ENCODE results near the gene SLC12A1. TPM values are rescaled to one million over a fixed set of nuclear protein-coding genes. Genes with fewer than 3 reads are reported as not detected.

Gene SLC12A1
- total and polyA plus RNA-seq, 3 experiments from 2014 or later, result not detected

DNA sequence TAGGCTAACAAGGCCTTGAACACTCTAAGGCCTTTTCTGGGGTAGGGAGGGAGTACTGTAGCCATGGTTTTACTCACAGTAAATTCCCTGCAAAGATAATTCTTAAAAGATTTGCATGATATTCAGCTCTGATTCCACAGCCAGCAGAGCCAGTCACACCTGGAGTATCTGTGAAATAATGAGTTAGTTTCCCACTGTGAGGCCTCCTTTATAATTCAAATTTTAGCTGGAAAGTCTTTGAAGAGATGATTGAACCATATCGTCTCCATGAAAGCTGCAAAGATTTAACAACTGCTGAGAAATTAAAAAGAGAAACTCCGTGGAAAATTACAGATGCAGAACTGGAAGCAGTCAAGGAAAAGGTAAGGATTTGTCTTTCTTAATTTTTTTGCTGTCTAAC, 92.8 kb downstream of the SLC12A1 start:
- Mint-ChIP-seq H3K27me3 (peaks cover 3 to 8% of the 10 kb centered on the region in 2 donors), H3K27ac (no peak overlapping the region), H3K4me1 (no peaks in the 10 kb centered on the region), H3K36me3 (no peaks in the 10 kb centered on the region), H3K4me3 (no peak overlapping the region), H3K9me3 (no peaks in the 10 kb centered on the region)
- ChIA-PET POLR2A (no interaction called here), CTCF (interaction anchor here (1.2 kb wide), 1 partner anchor 8 kb away, joined by 3 read pairs; no protein-coding TSS in a partner anchor)
- H3K4me3 ChIP-seq (ENCODE audit: low read length), result no peak overlapping the region
- no peak overlapping the region for H3K27ac ChIP-seq (ENCODE audit: low read depth, low read length)
- H3K27me3 ChIP-seq (ENCODE audit: insufficient read depth, low read length, poor library complexity, severe bottlenecking), result no peaks in the 10 kb centered on the region
- H3K9me3 ChIP-seq (ENCODE audit: low read length), result no peaks in the 10 kb centered on the region
- H3K4me1 ChIP-seq (ENCODE audit: insufficient read depth, low read length), result no peaks in the 10 kb centered on the region
- DNase-seq, result no peak
- no peaks in the 10 kb centered on the region for H3K36me3 ChIP-seq (ENCODE audit: insufficient read depth, low read length)

DNA sequence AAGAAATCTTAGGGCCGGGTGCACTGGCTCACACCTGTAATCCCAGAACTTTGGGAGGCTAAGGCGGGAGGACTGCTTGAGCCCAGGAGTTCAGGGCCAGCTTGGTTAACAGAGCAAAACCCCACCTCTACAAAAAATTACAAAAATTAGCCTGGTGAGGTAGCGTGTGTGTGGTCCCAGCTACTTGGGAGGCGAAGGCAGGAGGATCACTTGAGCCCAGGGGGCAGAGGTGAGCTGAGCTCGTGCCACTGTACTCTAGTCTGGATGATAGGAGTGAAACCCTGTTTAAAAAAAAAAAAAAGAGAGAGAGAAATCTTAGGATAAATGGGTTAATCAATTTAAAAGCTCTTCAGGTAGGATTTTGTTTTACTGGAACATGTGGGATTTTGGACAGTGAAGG, 93.9 kb downstream of the SLC12A1 start:
- H3K4me1 Mint-ChIP-seq, result no peaks in the 10 kb centered on the region
- H3K4me3 Mint-ChIP-seq, result no peak overlapping the region
- H3K27me3 ChIP-seq (ENCODE audit: insufficient read depth, low read length, poor library complexity, severe bottlenecking), result no peaks in the 10 kb centered on the region
- no peak overlapping the region for H3K27ac ChIP-seq (ENCODE audit: low read depth, low read length)
- no peaks in the 10 kb centered on the region for H3K9me3 ChIP-seq (ENCODE audit: low read length)
- ChIA-PET CTCF (interaction anchor here (1.2 kb wide), 1 partner anchor 9 kb away, joined by 3 read pairs; no protein-coding TSS in a partner anchor), POLR2A (interaction anchor here (0.7 kb wide), 1 partner anchor 1829 kb away, joined by 3 read pairs; no protein-coding TSS in a partner anchor)
- H3K36me3 ChIP-seq (ENCODE audit: insufficient read depth, low read length), result no peaks in the 10 kb centered on the region
- no peaks in the 10 kb centered on the region for H3K4me1 ChIP-seq (ENCODE audit: insufficient read depth, low read length)
- H3K4me3 ChIP-seq (ENCODE audit: low read length), result no peak overlapping the region
- peaks cover 2 to 7% of the 10 kb centered on the region in 2 donors for H3K27me3 Mint-ChIP-seq
- H3K9me3 Mint-ChIP-seq, result no peaks in the 10 kb centered on the region
- no peak for DNase-seq
- H3K36me3 Mint-ChIP-seq, result no peaks in the 10 kb centered on the region
- H3K27ac Mint-ChIP-seq, result no peak overlapping the region

DNA sequence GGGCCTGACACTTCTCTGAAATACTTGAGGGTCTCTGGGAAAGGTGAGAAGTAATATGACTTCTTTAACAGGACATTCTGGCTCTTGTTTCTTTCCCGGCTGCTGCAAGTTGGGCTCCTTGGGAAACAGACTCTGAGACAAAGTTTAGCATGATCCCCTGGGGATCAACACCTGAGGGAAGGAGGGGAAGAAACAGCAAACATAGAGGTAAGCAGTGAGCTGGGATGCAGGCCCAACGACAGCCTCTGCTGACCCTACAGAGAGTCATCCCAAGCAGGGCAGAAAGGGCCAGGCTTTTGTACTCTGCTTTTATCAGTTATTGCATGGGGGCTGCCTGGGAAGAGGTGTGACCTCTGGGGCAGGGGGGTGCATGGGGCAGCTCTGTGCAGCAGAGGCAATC, 98.3 kb downstream of the SLC12A1 start:
- Mint-ChIP-seq H3K36me3 (no peaks in the 10 kb centered on the region), H3K4me3 (no peak overlapping the region), H3K9me3 (no peaks in the 10 kb centered on the region), H3K27ac (no peak overlapping the region), H3K4me1 (no peaks in the 10 kb centered on the region), H3K27me3 (peaks cover 3 to 14% of the 10 kb centered on the region in 2 donors)
- Histone ChIP-seq H3K36me3 (ENCODE audit: insufficient read depth, low read length) (no peaks in the 10 kb centered on the region), H3K4me1 (ENCODE audit: insufficient read depth, low read length) (no peaks in the 10 kb centered on the region), H3K4me3 (ENCODE audit: low read length) (no peak overlapping the region), H3K27ac (ENCODE audit: low read depth, low read length) (no peak overlapping the region), H3K9me3 (ENCODE audit: low read length) (no peaks in the 10 kb centered on the region), H3K27me3 (ENCODE audit: insufficient read depth, low read length, poor library complexity, severe bottlenecking) (no peaks in the 10 kb centered on the region)
- ChIA-PET CTCF (no interaction called here), POLR2A (no interaction called here)
- DNase-seq, result no peak

DNA sequence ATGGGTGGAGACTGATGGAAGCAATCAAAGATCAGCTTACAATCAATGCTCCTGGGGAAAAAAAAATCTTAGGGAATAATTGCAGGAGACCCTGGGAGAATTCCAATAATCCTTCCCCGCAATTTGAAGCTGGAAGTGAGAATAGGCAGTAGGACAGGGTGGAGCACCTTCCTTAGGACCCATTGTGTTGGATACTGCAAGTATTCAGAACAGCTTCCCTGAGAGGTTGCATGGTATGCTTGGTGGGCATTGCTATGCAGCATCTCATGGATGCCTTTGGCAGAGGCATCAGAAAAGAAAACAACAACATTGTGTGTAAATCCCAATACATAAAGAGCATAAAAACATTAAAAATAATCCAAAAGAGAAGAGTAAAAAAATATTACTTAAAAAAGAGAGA, 100.5 kb downstream of the SLC12A1 start:
- Mint-ChIP-seq H3K9me3 (no peaks in the 10 kb centered on the region), H3K36me3 (no peaks in the 10 kb centered on the region), H3K4me1 (no peaks in the 10 kb centered on the region), H3K27ac (no peak overlapping the region), H3K27me3 (peaks cover 2 to 14% of the 10 kb centered on the region in 2 donors), H3K4me3 (no peak overlapping the region)
- Histone ChIP-seq H3K36me3 (ENCODE audit: insufficient read depth, low read length) (no peaks in the 10 kb centered on the region), H3K27ac (ENCODE audit: low read depth, low read length) (no peak overlapping the region), H3K27me3 (ENCODE audit: insufficient read depth, low read length, poor library complexity, severe bottlenecking) (no peaks in the 10 kb centered on the region), H3K4me3 (ENCODE audit: low read length) (no peak overlapping the region), H3K9me3 (ENCODE audit: low read length) (no peaks in the 10 kb centered on the region), H3K4me1 (ENCODE audit: insufficient read depth, low read length) (no peaks in the 10 kb centered on the region)
- no peak for DNase-seq
- CTCF ChIA-PET, result interaction anchor here (1.4 kb wide), 1 partner anchor 22 kb away, joined by 4 read pairs; no protein-coding TSS in a partner anchor
- POLR2A ChIA-PET, result no interaction called here

DNA sequence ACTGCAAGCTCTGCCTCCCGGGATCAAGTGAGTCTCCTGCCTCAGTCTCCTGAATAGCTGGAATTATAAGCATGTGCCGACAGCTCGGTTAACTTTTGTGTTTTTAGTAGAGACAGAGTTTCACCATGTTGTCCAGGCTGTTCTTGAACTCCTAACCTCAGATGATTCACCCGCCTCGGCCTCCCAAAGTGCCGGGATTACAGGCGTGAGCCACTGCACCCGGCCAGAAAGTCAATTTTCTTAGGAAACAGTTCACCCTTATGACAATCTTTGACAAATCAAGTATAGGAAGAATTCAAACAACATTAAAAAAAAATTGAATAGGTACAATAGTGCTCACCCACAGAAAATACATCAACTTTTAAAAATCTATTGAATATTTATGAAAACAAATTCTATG, 101.5 kb downstream of the SLC12A1 start:
- no peak overlapping the region for H3K4me3 Mint-ChIP-seq
- no peak overlapping the region for H3K27ac Mint-ChIP-seq
- Histone ChIP-seq H3K36me3 (ENCODE audit: insufficient read depth, low read length) (no peaks in the 10 kb centered on the region), H3K4me1 (ENCODE audit: insufficient read depth, low read length) (no peaks in the 10 kb centered on the region), H3K27ac (ENCODE audit: low read depth, low read length) (no peak overlapping the region), H3K4me3 (ENCODE audit: low read length) (no peak overlapping the region), H3K9me3 (ENCODE audit: low read length) (no peaks in the 10 kb centered on the region), H3K27me3 (ENCODE audit: insufficient read depth, low read length, poor library complexity, severe bottlenecking) (no peaks in the 10 kb centered on the region)
- ChIA-PET POLR2A (no interaction called here), CTCF (interaction anchor here (1.4 kb wide), 1 partner anchor 23 kb away, joined by 4 read pairs; no protein-coding TSS in a partner anchor)
- no peak for DNase-seq
- H3K9me3 Mint-ChIP-seq, result no peaks in the 10 kb centered on the region
- no peaks in the 10 kb centered on the region for H3K36me3 Mint-ChIP-seq
- no peaks in the 10 kb centered on the region for H3K4me1 Mint-ChIP-seq
- H3K27me3 Mint-ChIP-seq, result peaks cover 2 to 14% of the 10 kb centered on the region in 2 donors

DNA sequence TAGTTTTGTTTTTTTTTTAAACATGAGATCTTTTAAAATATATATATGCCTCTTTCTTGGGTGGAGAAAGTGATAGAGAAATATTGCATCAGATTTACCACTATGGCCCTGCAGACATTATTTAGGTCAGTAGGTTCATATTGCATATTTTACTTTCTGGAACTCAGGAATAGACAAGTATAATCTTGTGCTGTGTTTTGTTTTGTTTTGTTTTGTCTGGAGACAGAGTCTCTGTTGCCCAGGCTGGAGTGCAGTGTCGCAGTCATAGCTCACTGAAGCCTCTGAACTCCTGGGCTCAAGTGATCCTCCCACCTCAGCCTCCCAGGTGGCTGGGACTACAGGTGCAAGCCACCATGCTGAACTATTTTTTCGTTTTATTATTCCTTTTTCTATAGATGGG, 103.6 kb downstream of the SLC12A1 start:
- Histone ChIP-seq H3K36me3 (ENCODE audit: insufficient read depth, low read length) (no peaks in the 10 kb centered on the region), H3K4me3 (ENCODE audit: low read length) (no peak overlapping the region), H3K4me1 (ENCODE audit: insufficient read depth, low read length) (no peaks in the 10 kb centered on the region), H3K27ac (ENCODE audit: low read depth, low read length) (no peak overlapping the region), H3K9me3 (ENCODE audit: low read length) (no peaks in the 10 kb centered on the region), H3K27me3 (ENCODE audit: insufficient read depth, low read length, poor library complexity, severe bottlenecking) (no peaks in the 10 kb centered on the region)
- Mint-ChIP-seq H3K9me3 (no peaks in the 10 kb centered on the region), H3K36me3 (no peaks in the 10 kb centered on the region), H3K27me3 (peaks cover 2 to 15% of the 10 kb centered on the region in 2 donors), H3K4me1 (no peaks in the 10 kb centered on the region), H3K27ac (no peak overlapping the region), H3K4me3 (no peak overlapping the region)
- no peak for DNase-seq
- ChIA-PET POLR2A (no interaction called here), CTCF (no interaction called here)

DNA sequence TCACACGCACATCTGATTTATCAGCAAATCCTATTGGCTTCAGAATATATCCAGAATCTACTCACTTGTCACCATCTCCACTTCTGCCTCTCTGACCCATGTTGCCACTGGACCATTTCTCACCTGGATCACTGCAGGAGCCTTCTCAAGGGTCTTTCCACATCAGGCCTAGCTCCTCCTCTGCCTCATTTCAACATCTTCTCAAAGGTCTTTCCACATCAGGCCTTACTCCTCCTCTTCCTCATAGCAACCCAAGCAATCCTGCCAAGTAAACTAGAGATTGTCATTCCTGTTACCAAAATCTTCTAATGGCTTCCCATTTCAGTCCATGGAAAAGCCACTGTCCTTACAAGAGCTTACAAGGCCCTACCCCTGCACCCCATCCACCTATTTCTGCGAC, 107.1 kb downstream of the SLC12A1 start:
- Mint-ChIP-seq H3K4me3 (no peak overlapping the region), H3K27me3 (peaks cover 1 to 16% of the 10 kb centered on the region in 2 donors), H3K9me3 (no peaks in the 10 kb centered on the region), H3K27ac (no peak overlapping the region), H3K36me3 (no peaks in the 10 kb centered on the region), H3K4me1 (no peaks in the 10 kb centered on the region)
- Histone ChIP-seq H3K36me3 (ENCODE audit: insufficient read depth, low read length) (no peaks in the 10 kb centered on the region), H3K27ac (ENCODE audit: low read depth, low read length) (no peak overlapping the region), H3K9me3 (ENCODE audit: low read length) (no peaks in the 10 kb centered on the region), H3K4me1 (ENCODE audit: insufficient read depth, low read length) (no peaks in the 10 kb centered on the region), H3K4me3 (ENCODE audit: low read length) (no peak overlapping the region), H3K27me3 (ENCODE audit: insufficient read depth, low read length, poor library complexity, severe bottlenecking) (no peaks in the 10 kb centered on the region)
- ChIA-PET POLR2A (no interaction called here), CTCF (no interaction called here)
- DNase-seq, result no peak

DNA sequence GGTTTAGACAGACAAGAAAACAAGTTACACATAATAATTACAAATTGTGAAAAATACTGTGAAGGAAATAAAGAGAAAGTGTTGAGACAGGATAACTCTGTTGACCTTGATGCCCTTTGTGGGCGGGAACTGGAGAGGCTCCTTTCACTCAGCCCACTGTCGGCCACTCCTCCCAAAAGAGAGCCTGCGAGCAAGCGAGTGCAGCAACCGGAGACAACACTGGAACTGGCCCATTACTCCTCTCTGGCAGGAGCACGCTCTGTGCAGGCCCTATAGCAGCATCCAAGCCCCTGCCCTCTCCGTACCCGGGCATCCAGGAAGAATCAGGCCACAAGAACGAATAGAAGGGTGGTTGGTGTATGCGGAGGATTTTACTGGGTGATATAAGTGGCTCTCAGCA, 108.9 kb downstream of the SLC12A1 start:
- Mint-ChIP-seq H3K27me3 (peaks cover 2 to 14% of the 10 kb centered on the region in 2 donors), H3K4me1 (no peaks in the 10 kb centered on the region), H3K4me3 (no peak overlapping the region), H3K9me3 (no peaks in the 10 kb centered on the region), H3K27ac (no peak overlapping the region), H3K36me3 (no peaks in the 10 kb centered on the region)
- Histone ChIP-seq H3K27me3 (ENCODE audit: insufficient read depth, low read length, poor library complexity, severe bottlenecking) (no peaks in the 10 kb centered on the region), H3K27ac (ENCODE audit: low read depth, low read length) (no peak overlapping the region), H3K36me3 (ENCODE audit: insufficient read depth, low read length) (no peaks in the 10 kb centered on the region), H3K4me3 (ENCODE audit: low read length) (no peak overlapping the region), H3K9me3 (ENCODE audit: low read length) (no peaks in the 10 kb centered on the region), H3K4me1 (ENCODE audit: insufficient read depth, low read length) (no peaks in the 10 kb centered on the region)
- no peak for DNase-seq
- ChIA-PET POLR2A (no interaction called here), CTCF (no interaction called here)

DNA sequence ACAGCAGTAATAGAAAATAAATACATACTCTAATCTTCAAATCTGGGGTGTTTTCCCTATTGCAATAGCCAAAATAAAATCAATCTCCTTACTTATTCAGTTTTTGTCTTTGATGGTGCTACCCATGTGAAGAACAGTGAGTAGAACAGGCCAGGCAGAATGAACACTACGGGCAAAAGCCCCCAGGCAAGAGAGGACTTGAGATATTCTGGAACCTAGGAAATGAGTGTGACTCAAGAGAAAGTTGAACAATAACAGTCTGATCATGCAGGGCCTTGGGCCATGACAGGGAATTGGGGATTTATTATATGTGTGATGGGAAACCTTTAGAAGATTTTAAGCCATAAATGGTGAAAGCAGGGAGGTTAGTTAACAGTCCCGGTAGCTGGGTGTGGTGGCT, 111.1 kb downstream of the SLC12A1 start:
- Histone ChIP-seq H3K4me3 (ENCODE audit: low read length) (no peak overlapping the region), H3K27ac (ENCODE audit: low read depth, low read length) (no peak overlapping the region), H3K4me1 (ENCODE audit: insufficient read depth, low read length) (no peaks in the 10 kb centered on the region), H3K9me3 (ENCODE audit: low read length) (no peaks in the 10 kb centered on the region), H3K36me3 (ENCODE audit: insufficient read depth, low read length) (no peaks in the 10 kb centered on the region), H3K27me3 (ENCODE audit: insufficient read depth, low read length, poor library complexity, severe bottlenecking) (no peaks in the 10 kb centered on the region)
- Mint-ChIP-seq H3K9me3 (no peaks in the 10 kb centered on the region), H3K36me3 (no peaks in the 10 kb centered on the region), H3K27ac (no peak overlapping the region), H3K27me3 (peaks cover 3 to 14% of the 10 kb centered on the region in 2 donors), H3K4me3 (no peak overlapping the region), H3K4me1 (no peaks in the 10 kb centered on the region)
- ChIA-PET POLR2A (no interaction called here), CTCF (no interaction called here)
- no peak for DNase-seq
